Activated T-helper 17 cell treated with anti-CD3 and anti-CD28 coated beads, Interleukin-2, amount 50 U/mL, for 72 hours (primary cell): Measurements from ENCODE around the gene KLC3. TPM values are rescaled to one million over a fixed set of nuclear protein-coding genes. Genes with fewer than 3 reads are reported as not detected.
A peak's percentile ranks its signal among the peaks of the same experiment; 100 is the strongest.

Source experiments
- ATAC-seq: fragments of 150-1000 bp; cut with Tn5 transposase; replicated peaks from 2 replicates; pipeline ENCODE4 v1.10.0; 2021; ENCODE audit warnings: mild to moderate bottlenecking, moderate library complexity
- H3K27ac Mint-ChIP-seq: one replicate; pipeline ENCODE4 v1.8.0; 2022; ENCODE audit warnings: mixed read lengths
- H3K27me3 Mint-ChIP-seq: one replicate; pipeline ENCODE4 v1.8.0; 2022; ENCODE audit warnings: mixed read lengths
- H3K36me3 Mint-ChIP-seq: one replicate; pipeline ENCODE4 v1.8.0; 2022; ENCODE audit warnings: low read depth, mild to moderate bottlenecking, mixed read lengths
- H3K4me1 Mint-ChIP-seq: one replicate; pipeline ENCODE4 v1.8.0; 2022; ENCODE audit warnings: mixed read lengths
- H3K4me3 Mint-ChIP-seq: one replicate; pipeline ENCODE4 v1.8.0; 2022; ENCODE audit warnings: mild to moderate bottlenecking, mixed read lengths
- H3K9me3 Mint-ChIP-seq: one replicate; pipeline ENCODE4 v1.8.0; 2022; ENCODE audit warnings: mixed read lengths
- total RNA-seq, 2 donors: library from RNA; stranded (reverse); gene quantifications; one replicate each; pipeline ENCODE4 v1.2.3, GENCODE V29; 2022

The KLC3 gene
- total RNA-seq = under 1 TPM in 1 of 2 donors, not detected in 1; 0.24 TPM

- Mint-ChIP-seq H3K9me3 (no peaks in the 10 kb centered on the region), H3K27me3 (peaks cover 23% of the 10 kb centered on the region), H3K36me3 (no peaks in the 10 kb centered on the region), H3K4me1 (no peaks in the 10 kb centered on the region), H3K27ac (no peak within 1 kb of the TSS), H3K4me3 (peak within 1 kb of the TSS; percentile 48)
- peak; percentile 48 for ATAC-seq
Measured at GRCh38 chr19:45340232-45340898, at the start of gene KLC3. Gene KLC3, plus strand, starts transcription at chr19:45340750. Its CDS starts 4,792 bp downstream, at chr19:45345542.

GRCh38 chr19:45291834-45292233 is 48.7 kb upstream of the KLC3 start:
- Mint-ChIP-seq H3K36me3 (peaks cover 56% of the 10 kb centered on the region), H3K4me1 (peaks cover 5% of the 10 kb centered on the region), H3K9me3 (peaks cover 6% of the 10 kb centered on the region), H3K27me3 (no peaks in the 10 kb centered on the region), H3K4me3 (no peak overlapping the region), H3K27ac (no peak overlapping the region)
- ATAC-seq = no peak

GRCh38 chr19:45293682-45294081 is 46.9 kb upstream of the KLC3 start:
- ATAC-seq = peak; percentile 72
- H3K27ac Mint-ChIP-seq = peak overlapping the region; percentile 23
- H3K27me3 Mint-ChIP-seq = no peaks in the 10 kb centered on the region
- peaks cover 6% of the 10 kb centered on the region for H3K9me3 Mint-ChIP-seq
- H3K4me3 Mint-ChIP-seq = no peak overlapping the region
- H3K36me3 Mint-ChIP-seq = peaks cover 45% of the 10 kb centered on the region
- peaks cover 5% of the 10 kb centered on the region for H3K4me1 Mint-ChIP-seq

- Mint-ChIP-seq H3K4me3 (no peak overlapping the region), H3K4me1 (peaks cover 5% of the 10 kb centered on the region), H3K27ac (no peak overlapping the region), H3K36me3 (peaks cover 49% of the 10 kb centered on the region), H3K27me3 (no peaks in the 10 kb centered on the region), H3K9me3 (peaks cover 6% of the 10 kb centered on the region)
- ATAC-seq = no peak
Measured at GRCh38 chr19:45294291-45295029, 46.1 kb upstream of the KLC3 start.

GRCh38 chr19:45295873-45296272 is 44.7 kb upstream of the KLC3 start:
- Mint-ChIP-seq H3K4me1 (peaks cover 5% of the 10 kb centered on the region), H3K27ac (no peak overlapping the region), H3K9me3 (peaks cover 6% of the 10 kb centered on the region), H3K4me3 (no peak overlapping the region), H3K27me3 (no peaks in the 10 kb centered on the region), H3K36me3 (peaks cover 59% of the 10 kb centered on the region)
- no peak for ATAC-seq

GRCh38 chr19:45296355-45296754 is 44.2 kb upstream of the KLC3 start:
- H3K9me3 Mint-ChIP-seq = peaks cover 6% of the 10 kb centered on the region
- ATAC-seq = no peak
- H3K4me3 Mint-ChIP-seq = no peak overlapping the region
- no peak overlapping the region for H3K27ac Mint-ChIP-seq
- H3K4me1 Mint-ChIP-seq = peaks cover 5% of the 10 kb centered on the region
- peaks cover 57% of the 10 kb centered on the region for H3K36me3 Mint-ChIP-seq
- no peaks in the 10 kb centered on the region for H3K27me3 Mint-ChIP-seq

- no peak overlapping the region for H3K4me3 Mint-ChIP-seq
- peaks cover under 1% of the 10 kb centered on the region for H3K9me3 Mint-ChIP-seq
- ATAC-seq = no peak
Measured at GRCh38 chr19:45297674-45298073, 42.9 kb upstream of the KLC3 start.

GRCh38 chr19:45298264-45298663 is 42.3 kb upstream of the KLC3 start:
- H3K27me3 Mint-ChIP-seq = no peaks in the 10 kb centered on the region
- H3K4me3 Mint-ChIP-seq = no peak overlapping the region
- H3K4me1 Mint-ChIP-seq = peaks cover 5% of the 10 kb centered on the region
- no peak overlapping the region for H3K27ac Mint-ChIP-seq
- no peak for ATAC-seq
- peaks cover 44% of the 10 kb centered on the region for H3K36me3 Mint-ChIP-seq
- no peaks in the 10 kb centered on the region for H3K9me3 Mint-ChIP-seq

More at GRCh38 chr19:45297674-45298073, 42.9 kb upstream of the KLC3 start:
- Mint-ChIP-seq H3K4me1 (peaks cover 5% of the 10 kb centered on the region), H3K27ac (no peak overlapping the region), H3K27me3 (no peaks in the 10 kb centered on the region), H3K36me3 (peaks cover 47% of the 10 kb centered on the region)

- no peak for ATAC-seq
- H3K9me3 Mint-ChIP-seq = peaks cover 4% of the 10 kb centered on the region
- no peaks in the 10 kb centered on the region for H3K27me3 Mint-ChIP-seq
- no peak overlapping the region for H3K27ac Mint-ChIP-seq
- peaks cover 33% of the 10 kb centered on the region for H3K36me3 Mint-ChIP-seq
- no peak overlapping the region for H3K4me3 Mint-ChIP-seq
- peaks cover 4% of the 10 kb centered on the region for H3K4me1 Mint-ChIP-seq
Measured at GRCh38 chr19:45299719-45300118, 40.8 kb upstream of the KLC3 start.

- H3K36me3 Mint-ChIP-seq = peaks cover 28% of the 10 kb centered on the region
- peaks cover 4% of the 10 kb centered on the region for H3K4me1 Mint-ChIP-seq
- no peaks in the 10 kb centered on the region for H3K27me3 Mint-ChIP-seq
- no peak overlapping the region for H3K4me3 Mint-ChIP-seq
- no peak overlapping the region for H3K27ac Mint-ChIP-seq
- H3K9me3 Mint-ChIP-seq = peaks cover 4% of the 10 kb centered on the region
- ATAC-seq = no peak
Measured at GRCh38 chr19:45302416-45302815, 38.1 kb upstream of the KLC3 start.

GRCh38 chr19:45303269-45304060 is 37.1 kb upstream of the KLC3 start:
- Mint-ChIP-seq H3K4me1 (peaks cover 4% of the 10 kb centered on the region), H3K9me3 (peaks cover 4% of the 10 kb centered on the region), H3K36me3 (peaks cover 24% of the 10 kb centered on the region), H3K4me3 (no peak overlapping the region), H3K27me3 (no peaks in the 10 kb centered on the region), H3K27ac (no peak overlapping the region)
- no peak for ATAC-seq

GRCh38 chr19:45304141-45304926 is 36.2 kb upstream of the KLC3 start:
- peaks cover 4% of the 10 kb centered on the region for H3K4me1 Mint-ChIP-seq
- peaks cover 4% of the 10 kb centered on the region for H3K9me3 Mint-ChIP-seq
- H3K27me3 Mint-ChIP-seq = no peaks in the 10 kb centered on the region
- peaks cover 16% of the 10 kb centered on the region for H3K36me3 Mint-ChIP-seq
- ATAC-seq = no peak
- no peak overlapping the region for H3K4me3 Mint-ChIP-seq
- H3K27ac Mint-ChIP-seq = no peak overlapping the region

- Mint-ChIP-seq H3K9me3 (peaks cover 4% of the 10 kb centered on the region), H3K27me3 (no peaks in the 10 kb centered on the region), H3K36me3 (peaks cover 9% of the 10 kb centered on the region), H3K4me3 (no peak overlapping the region), H3K27ac (no peak overlapping the region), H3K4me1 (peaks cover 4% of the 10 kb centered on the region)
- ATAC-seq = no peak
Measured at GRCh38 chr19:45305007-45305406, 35.5 kb upstream of the KLC3 start.

- Mint-ChIP-seq H3K36me3 (peaks cover 6% of the 10 kb centered on the region), H3K27ac (peak overlapping the region; percentile 6), H3K4me3 (no peak overlapping the region), H3K4me1 (peaks cover 4% of the 10 kb centered on the region), H3K9me3 (peaks cover 4% of the 10 kb centered on the region), H3K27me3 (no peaks in the 10 kb centered on the region)
- no peak for ATAC-seq
Measured at GRCh38 chr19:45305421-45305820, 35.1 kb upstream of the KLC3 start.
